ENCODE measurements around the gene NLGN2.

The NLGN2 gene

DNA sequence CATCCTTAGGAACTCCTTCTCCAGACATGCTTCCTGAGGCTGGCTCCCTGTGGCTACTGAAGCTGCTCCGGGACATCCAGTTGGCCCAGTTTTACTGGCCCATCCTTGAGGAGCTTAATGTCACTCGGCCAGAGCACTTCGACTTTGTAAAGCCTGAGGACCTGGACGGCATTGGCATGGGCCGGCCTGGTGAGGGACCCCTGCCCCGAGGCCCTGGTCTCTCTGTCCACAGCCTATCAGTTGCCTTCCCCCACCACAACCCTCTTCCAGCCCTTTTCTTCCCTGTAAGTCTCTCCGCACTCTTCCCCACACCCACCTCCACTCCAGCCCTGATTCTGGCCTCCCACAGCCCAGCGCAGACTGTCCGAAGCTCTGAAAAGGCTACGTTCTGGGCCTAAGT lies 24.7 kb upstream of the NLGN2 start:
- no peak for DNase-seq (ENCODE audit: low spot score)
- in situ Hi-C loops (cut with MboI; ENCODE audit: low sequenced_read_pairs, unreplicated experiment), result no loop called here
- TF ChIP-seq, protein P1, sequence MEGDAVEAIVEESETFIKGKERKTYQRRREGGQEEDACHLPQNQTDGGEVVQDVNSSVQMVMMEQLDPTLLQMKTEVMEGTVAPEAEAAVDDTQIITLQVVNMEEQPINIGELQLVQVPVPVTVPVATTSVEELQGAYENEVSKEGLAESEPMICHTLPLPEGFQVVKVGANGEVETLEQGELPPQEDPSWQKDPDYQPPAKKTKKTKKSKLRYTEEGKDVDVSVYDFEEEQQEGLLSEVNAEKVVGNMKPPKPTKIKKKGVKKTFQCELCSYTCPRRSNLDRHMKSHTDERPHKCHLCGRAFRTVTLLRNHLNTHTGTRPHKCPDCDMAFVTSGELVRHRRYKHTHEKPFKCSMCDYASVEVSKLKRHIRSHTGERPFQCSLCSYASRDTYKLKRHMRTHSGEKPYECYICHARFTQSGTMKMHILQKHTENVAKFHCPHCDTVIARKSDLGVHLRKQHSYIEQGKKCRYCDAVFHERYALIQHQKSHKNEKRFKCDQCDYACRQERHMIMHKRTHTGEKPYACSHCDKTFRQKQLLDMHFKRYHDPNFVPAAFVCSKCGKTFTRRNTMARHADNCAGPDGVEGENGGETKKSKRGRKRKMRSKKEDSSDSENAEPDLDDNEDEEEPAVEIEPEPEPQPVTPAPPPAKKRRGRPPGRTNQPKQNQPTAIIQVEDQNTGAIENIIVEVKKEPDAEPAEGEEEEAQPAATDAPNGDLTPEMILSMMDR (IDR thresholded peaks at IDR 0.05; ENCODE audit: borderline replicate concordance, control extremely low read depth, extremely low read depth, insufficient read depth, missing control alignments), result no peak

DNA sequence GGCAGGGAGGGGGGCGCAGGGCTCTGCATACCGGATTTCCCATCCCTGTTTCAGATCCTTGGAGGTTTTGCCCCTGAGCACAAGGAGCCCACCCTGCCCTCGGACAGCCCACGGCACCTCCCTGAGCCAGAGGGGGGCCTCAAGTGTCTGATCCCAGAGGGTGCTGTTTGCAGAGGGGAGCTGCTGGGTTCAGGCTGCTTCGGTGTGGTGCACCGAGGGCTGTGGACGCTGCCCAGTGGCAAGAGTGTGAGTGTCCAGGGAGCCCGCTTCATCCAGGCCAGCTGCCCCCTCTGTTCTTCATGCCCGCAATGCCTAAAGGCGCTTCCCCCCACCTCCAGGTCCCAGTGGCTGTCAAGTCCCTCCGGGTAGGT lies 24.3 kb upstream of the NLGN2 start:
- in situ Hi-C loops (cut with MboI; ENCODE audit: low sequenced_read_pairs, unreplicated experiment), result no loop called here
- TF ChIP-seq, protein P1 (IDR thresholded peaks at IDR 0.05; ENCODE audit: borderline replicate concordance, control extremely low read depth, extremely low read depth, insufficient read depth, missing control alignments), result no peak
- DNase-seq (ENCODE audit: low spot score), result no peak

DNA sequence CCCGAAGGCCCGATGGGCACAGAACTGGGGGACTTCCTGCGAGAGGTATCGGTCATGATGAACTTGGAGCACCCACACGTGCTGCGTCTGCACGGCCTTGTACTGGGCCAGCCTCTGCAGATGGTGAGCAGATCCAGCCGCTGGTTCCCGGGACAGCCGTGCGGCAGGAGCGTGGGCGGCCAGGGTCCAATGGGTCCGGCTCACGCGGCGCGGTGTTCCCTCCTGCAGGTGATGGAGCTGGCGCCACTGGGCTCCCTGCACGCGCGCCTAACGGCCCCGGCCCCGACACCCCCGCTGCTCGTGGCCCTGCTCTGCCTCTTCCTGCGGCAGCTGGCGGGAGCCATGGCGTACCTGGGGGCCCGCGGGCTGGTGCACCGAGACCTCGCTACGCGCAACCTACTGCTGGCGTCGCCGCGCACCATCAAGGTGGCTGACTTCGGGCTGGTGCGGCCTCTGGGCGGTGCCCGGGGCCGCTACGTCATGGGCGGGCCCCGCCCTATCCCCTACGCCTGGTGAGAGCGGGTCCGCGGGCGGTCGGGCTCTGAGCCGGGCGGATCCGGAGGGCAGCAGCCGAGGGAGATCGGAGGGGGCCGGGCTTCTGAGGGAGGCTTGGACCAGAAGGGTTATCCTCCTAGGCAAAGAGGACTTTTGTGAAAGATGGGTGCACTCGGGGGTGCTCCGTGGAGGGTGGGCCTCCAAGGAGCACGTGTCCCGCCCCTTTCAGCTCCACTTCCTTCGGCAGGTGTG lies 23.7 kb upstream of the NLGN2 start:
- TF ChIP-seq, protein P1 (IDR thresholded peaks at IDR 0.05; ENCODE audit: borderline replicate concordance, control extremely low read depth, extremely low read depth, insufficient read depth, missing control alignments), result no peak
- DNase-seq (ENCODE audit: low spot score), result peak; percentile 94
- in situ Hi-C loops (cut with MboI; ENCODE audit: low sequenced_read_pairs, unreplicated experiment), result no loop called here

DNA sequence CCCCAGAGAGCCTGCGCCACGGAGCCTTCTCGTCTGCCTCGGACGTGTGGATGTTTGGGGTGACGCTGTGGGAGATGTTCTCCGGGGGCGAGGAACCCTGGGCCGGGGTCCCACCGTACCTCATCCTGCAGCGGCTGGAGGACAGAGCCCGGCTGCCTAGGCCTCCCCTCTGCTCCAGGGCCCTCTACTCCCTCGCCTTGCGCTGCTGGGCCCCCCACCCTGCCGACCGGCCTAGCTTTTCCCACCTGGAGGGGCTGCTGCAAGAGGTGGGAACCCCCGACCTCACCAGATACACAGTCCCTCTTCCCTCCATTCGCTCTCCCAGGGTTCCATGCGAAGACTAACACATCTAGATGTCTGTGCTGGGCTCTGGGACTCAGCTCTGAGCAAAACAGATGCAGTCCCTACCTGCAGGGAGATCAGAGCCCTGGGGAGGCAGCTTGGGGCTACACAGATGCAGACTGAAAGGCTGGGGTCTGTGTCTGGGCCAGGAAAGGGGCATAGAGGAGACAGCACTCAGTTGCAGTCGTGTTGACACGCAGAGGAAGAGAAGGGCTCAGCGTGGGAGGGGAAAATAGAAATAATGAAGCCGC lies 23.1 kb upstream of the NLGN2 start:
- DNase-seq (ENCODE audit: low spot score), result no peak
- TF ChIP-seq, protein P1 (IDR thresholded peaks at IDR 0.05; ENCODE audit: borderline replicate concordance, control extremely low read depth, extremely low read depth, insufficient read depth, missing control alignments), result no peak
- in situ Hi-C loops (cut with MboI; ENCODE audit: low sequenced_read_pairs, unreplicated experiment), result no loop called here

DNA sequence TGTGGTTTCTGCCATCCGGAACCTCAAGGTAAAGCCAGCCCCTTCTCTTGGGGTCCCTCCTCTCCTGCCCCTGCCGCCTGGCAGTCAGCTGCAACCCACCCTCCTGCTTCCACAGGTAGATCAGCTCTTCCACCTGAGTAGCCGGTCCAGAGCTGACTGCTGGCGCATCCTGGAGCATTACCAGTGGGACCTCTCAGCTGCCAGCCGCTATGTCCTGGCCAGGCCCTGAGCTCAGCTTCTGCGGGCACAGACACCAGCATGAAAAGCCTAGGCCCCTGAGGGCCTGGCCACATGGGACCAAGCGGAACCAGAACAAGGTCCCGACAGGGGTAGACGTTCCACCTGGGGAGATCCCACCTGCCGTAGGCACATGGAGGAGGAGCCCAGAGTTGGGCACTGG lies 18.8 kb upstream of the NLGN2 start:
- TF ChIP-seq, protein P1 (IDR thresholded peaks at IDR 0.05; ENCODE audit: borderline replicate concordance, control extremely low read depth, extremely low read depth, insufficient read depth, missing control alignments), result no peak
- in situ Hi-C loops (cut with MboI; ENCODE audit: low sequenced_read_pairs, unreplicated experiment), result no loop called here
- no peak for DNase-seq (ENCODE audit: low spot score)

DNA sequence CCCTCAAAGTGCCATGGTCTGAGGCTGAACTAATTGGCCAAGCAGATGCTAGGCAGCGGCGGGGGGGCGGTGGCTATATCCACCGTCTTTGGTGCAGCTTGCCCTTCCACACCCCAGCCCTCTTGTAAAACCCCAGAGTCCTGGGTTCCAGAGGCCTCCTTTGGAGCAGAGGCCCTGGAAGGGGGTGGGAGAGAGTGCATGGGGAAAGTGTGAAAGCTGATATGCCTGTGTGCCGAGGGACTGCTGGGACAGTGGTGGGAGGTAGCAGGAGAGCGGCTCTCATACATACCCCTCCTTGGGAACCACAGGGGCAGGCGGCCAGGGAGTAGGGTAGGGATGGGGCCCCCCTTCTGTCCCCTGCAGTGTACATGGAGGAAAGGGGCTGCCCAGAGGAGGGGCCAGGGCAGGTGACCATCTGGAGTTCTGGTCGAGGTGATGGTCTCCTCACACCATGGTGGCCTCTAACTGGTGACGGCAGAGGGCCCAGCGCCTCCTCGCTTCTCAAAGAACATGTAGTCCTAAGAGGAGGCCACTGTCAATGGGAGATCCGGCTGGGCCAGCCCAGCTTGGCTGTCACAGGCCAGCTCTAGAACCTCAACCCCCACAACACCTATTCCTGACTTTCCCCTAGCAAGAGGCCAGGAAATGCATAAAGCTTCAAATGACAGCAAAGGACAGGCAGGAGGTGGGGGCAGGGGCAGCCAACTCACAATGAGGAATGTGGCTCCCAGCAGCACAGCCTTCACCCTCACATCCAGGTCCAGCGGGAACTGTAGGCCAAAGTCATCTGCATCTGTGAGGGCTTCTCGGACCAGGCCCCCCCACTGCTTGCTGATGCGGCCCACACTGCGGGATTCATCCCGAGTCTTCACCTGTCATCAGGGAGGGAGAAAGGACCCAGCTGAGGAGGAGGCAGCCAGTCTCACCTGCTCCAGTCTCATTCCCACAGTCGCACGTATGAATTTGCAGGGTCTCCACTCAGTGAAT lies 17.4 kb upstream of the NLGN2 start:
- no peak for DNase-seq (ENCODE audit: low spot score)
- in situ Hi-C loops (cut with MboI; ENCODE audit: low sequenced_read_pairs, unreplicated experiment), result no loop called here
- TF ChIP-seq, protein P1 (IDR thresholded peaks at IDR 0.05; ENCODE audit: borderline replicate concordance, control extremely low read depth, extremely low read depth, insufficient read depth, missing control alignments), result no peak

All from GM13976 (cell line).